ENCODE data around the gene MAML2. TPM values are rescaled to one million over a fixed set of nuclear protein-coding genes. Genes with fewer than 3 reads are reported as not detected.

Gene MAML2
- total RNA-seq, 1 donor from 2014 or later: 5.2 TPM

DNA sequence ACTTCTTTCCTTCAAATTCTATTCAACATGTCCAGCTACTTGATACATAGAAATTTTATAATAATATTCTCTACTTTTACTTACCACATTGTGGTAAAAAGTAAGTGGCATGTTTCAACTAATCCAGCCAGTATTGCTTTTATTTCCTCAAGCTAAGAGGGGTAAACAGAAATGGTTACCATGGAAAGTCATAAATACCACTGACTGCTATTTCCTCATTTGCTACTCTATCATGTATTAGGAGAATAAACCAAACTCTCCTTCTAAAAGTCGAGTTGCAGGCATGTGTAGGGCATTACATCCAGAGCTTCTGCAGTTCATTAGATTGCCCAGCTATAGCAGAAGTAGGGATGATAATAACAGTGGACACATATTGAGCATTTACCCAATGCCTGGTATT is 208.4 kb downstream of the MAML2 start:
- Histone ChIP-seq H3K27ac (ENCODE audit: low read depth, low read length) (no peak overlapping the region), H3K4me1 (ENCODE audit: control insufficient read depth in 3 of 3, insufficient read depth in 3 of 3, low read length in 3 of 3) (peaks cover 0 to 2% (median 0%) of the 10 kb centered on the region in 3 donors), H3K27me3 (ENCODE audit: control insufficient read depth in 3 of 3, insufficient read depth in 3 of 3, low read length in 3 of 3) (no peaks in the 10 kb centered on the region), H3K9ac (ENCODE audit: low read depth in 1 of 3, low read length in 3 of 3) (no peak overlapping the region), H3K4me3 (ENCODE audit: low read length in 3 of 3) (no peak overlapping the region), H3K9me3 (ENCODE audit: control insufficient read depth in 3 of 3, low read length in 3 of 3) (no peaks in the 10 kb centered on the region), H3K36me3 (ENCODE audit: control insufficient read depth in 3 of 3, insufficient read depth in 3 of 3, low read length in 3 of 3) (no peaks in the 10 kb centered on the region)

GRCh38 chr11:96132437-96132836 is 210.6 kb downstream of the MAML2 start:
- H3K4me1 ChIP-seq (ENCODE audit: control insufficient read depth in 3 of 3, insufficient read depth in 3 of 3, low read length in 3 of 3): peaks cover 0 to 2% (median 0%) of the 10 kb centered on the region in 3 donors
- H3K9ac ChIP-seq (ENCODE audit: low read depth in 1 of 3, low read length in 3 of 3): no peak overlapping the region
- no peaks in the 10 kb centered on the region for H3K9me3 ChIP-seq (ENCODE audit: control insufficient read depth in 3 of 3, low read length in 3 of 3)
- H3K27me3 ChIP-seq (ENCODE audit: control insufficient read depth in 3 of 3, insufficient read depth in 3 of 3, low read length in 3 of 3): no peaks in the 10 kb centered on the region
- no peak overlapping the region for H3K4me3 ChIP-seq (ENCODE audit: low read length in 3 of 3)
- no peak overlapping the region for H3K27ac ChIP-seq (ENCODE audit: low read depth, low read length)
- no peaks in the 10 kb centered on the region for H3K36me3 ChIP-seq (ENCODE audit: control insufficient read depth in 3 of 3, insufficient read depth in 3 of 3, low read length in 3 of 3)

DNA sequence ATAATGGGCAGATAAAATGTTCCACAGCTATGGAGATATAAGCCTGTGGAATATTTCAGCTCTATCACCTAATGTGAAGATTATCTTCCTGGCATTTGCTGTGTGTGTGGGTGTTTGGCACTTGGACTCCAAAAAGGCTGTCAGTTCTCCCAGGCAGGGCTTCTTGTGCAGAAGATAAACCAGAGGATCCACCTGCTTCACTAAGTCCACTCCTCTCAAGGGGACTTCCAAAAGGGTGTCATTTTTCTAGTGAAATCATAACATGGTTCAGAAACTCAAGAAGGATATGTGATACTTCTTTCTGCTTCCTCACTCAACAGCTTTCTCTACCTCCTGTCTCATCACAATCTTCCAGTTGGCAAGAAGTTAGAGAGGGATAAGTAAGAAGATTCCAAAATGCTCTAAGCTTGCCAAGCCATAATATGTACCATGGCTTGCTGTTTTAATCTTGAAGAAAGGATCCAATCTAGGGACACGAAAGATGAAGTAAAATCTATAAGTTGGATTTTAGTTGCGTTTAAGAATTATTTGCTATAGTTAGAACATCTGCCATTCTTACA is 212.9 kb downstream of the MAML2 start:
- Histone ChIP-seq H3K9me3 (ENCODE audit: control insufficient read depth in 3 of 3, low read length in 3 of 3) (no peaks in the 10 kb centered on the region), H3K9ac (ENCODE audit: low read depth in 1 of 3, low read length in 3 of 3) (no peak overlapping the region), H3K27me3 (ENCODE audit: control insufficient read depth in 3 of 3, insufficient read depth in 3 of 3, low read length in 3 of 3) (no peaks in the 10 kb centered on the region), H3K36me3 (ENCODE audit: control insufficient read depth in 3 of 3, insufficient read depth in 3 of 3, low read length in 3 of 3) (no peaks in the 10 kb centered on the region), H3K27ac (ENCODE audit: low read depth, low read length) (no peak overlapping the region), H3K4me1 (ENCODE audit: control insufficient read depth in 3 of 3, insufficient read depth in 3 of 3, low read length in 3 of 3) (peaks cover 0 to 2% (median 1%) of the 10 kb centered on the region in 3 donors), H3K4me3 (ENCODE audit: low read length in 3 of 3) (no peak overlapping the region)

DNA sequence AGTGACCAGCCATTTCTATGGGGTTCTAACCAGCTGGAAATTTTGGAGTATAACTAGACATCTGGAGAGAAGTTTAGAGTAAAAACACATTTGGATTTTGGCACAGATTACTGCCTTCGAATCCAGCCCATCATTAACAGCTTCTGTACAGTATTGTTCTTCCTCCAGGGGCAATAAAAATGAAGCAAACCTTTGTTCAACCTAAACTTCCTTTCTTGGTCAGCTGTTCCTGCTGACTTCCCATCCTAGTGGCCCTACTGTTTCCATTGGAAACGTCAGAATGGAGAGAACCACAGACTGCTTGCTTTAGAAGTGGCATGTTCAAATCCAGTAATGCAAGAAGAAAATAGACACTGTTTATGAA is 215.4 kb downstream of the MAML2 start:
- H3K27ac ChIP-seq (ENCODE audit: low read depth, low read length): no peak overlapping the region

DNA sequence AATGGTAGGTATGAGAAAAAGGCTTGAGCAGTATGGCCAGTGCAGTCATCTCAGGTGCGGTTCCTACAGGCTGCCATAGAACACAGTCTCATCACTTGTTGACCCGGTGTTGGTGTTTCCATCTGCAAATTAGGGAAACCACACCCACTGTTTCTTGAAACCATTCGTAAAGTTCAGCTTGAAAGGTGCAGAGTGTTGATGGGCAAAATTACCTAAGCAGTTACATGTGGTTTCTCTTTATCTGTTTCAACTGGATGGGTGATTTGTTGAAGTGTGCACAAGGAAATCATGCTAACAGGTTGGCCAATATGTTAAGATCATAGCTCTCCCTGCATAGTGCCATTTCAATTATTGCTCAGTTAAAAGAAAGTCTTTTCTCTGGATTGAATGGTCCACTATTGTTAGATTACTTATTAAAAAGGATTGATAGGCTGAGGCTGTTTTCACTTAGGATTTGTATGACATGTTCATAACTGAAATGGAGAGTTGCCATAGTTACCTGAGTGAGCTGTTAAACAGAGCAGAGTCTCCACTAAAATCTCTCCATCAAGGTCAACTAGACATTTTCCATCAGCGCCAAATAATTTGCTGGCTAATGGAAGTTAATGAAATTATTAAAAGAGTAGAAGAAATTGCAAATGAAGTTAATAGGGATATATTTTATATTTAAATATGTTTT is 215.9 kb downstream of the MAML2 start:
- no peaks in the 10 kb centered on the region for H3K27me3 ChIP-seq (ENCODE audit: control insufficient read depth in 3 of 3, insufficient read depth in 3 of 3, low read length in 3 of 3)
- H3K9ac ChIP-seq (ENCODE audit: low read depth in 1 of 3, low read length in 3 of 3): no peak overlapping the region
- no peaks in the 10 kb centered on the region for H3K9me3 ChIP-seq (ENCODE audit: control insufficient read depth in 3 of 3, low read length in 3 of 3)
- H3K4me3 ChIP-seq (ENCODE audit: low read length in 3 of 3): no peak overlapping the region
- H3K36me3 ChIP-seq (ENCODE audit: control insufficient read depth in 3 of 3, insufficient read depth in 3 of 3, low read length in 3 of 3): no peaks in the 10 kb centered on the region
- H3K4me1 ChIP-seq (ENCODE audit: control insufficient read depth in 3 of 3, insufficient read depth in 3 of 3, low read length in 3 of 3): peaks cover 0 to 2% (median 0%) of the 10 kb centered on the region in 3 donors
- H3K27ac ChIP-seq (ENCODE audit: low read depth, low read length): no peak overlapping the region

More for the DNA sequence above, 215.4 kb downstream of the MAML2 start:
- Histone ChIP-seq H3K9me3 (ENCODE audit: control insufficient read depth in 3 of 3, low read length in 3 of 3) (no peaks in the 10 kb centered on the region), H3K4me3 (ENCODE audit: low read length in 3 of 3) (no peak overlapping the region), H3K9ac (ENCODE audit: low read depth in 1 of 3, low read length in 3 of 3) (no peak overlapping the region), H3K27me3 (ENCODE audit: control insufficient read depth in 3 of 3, insufficient read depth in 3 of 3, low read length in 3 of 3) (no peaks in the 10 kb centered on the region), H3K36me3 (ENCODE audit: control insufficient read depth in 3 of 3, insufficient read depth in 3 of 3, low read length in 3 of 3) (no peaks in the 10 kb centered on the region), H3K4me1 (ENCODE audit: control insufficient read depth in 3 of 3, insufficient read depth in 3 of 3, low read length in 3 of 3) (peaks cover 0 to 2% (median 0%) of the 10 kb centered on the region in 3 donors)

GRCh38 chr11:96125400-96125799 is 217.6 kb downstream of the MAML2 start:
- Histone ChIP-seq H3K4me1 (ENCODE audit: control insufficient read depth in 3 of 3, insufficient read depth in 3 of 3, low read length in 3 of 3) (peaks cover 0 to 2% (median 0%) of the 10 kb centered on the region in 3 donors), H3K9ac (ENCODE audit: low read depth in 1 of 3, low read length in 3 of 3) (no peak overlapping the region), H3K4me3 (ENCODE audit: low read length in 3 of 3) (no peak overlapping the region), H3K27ac (ENCODE audit: low read depth, low read length) (no peak overlapping the region), H3K36me3 (ENCODE audit: control insufficient read depth in 3 of 3, insufficient read depth in 3 of 3, low read length in 3 of 3) (no peaks in the 10 kb centered on the region), H3K27me3 (ENCODE audit: control insufficient read depth in 3 of 3, insufficient read depth in 3 of 3, low read length in 3 of 3) (no peaks in the 10 kb centered on the region), H3K9me3 (ENCODE audit: control insufficient read depth in 3 of 3, low read length in 3 of 3) (no peaks in the 10 kb centered on the region)

DNA sequence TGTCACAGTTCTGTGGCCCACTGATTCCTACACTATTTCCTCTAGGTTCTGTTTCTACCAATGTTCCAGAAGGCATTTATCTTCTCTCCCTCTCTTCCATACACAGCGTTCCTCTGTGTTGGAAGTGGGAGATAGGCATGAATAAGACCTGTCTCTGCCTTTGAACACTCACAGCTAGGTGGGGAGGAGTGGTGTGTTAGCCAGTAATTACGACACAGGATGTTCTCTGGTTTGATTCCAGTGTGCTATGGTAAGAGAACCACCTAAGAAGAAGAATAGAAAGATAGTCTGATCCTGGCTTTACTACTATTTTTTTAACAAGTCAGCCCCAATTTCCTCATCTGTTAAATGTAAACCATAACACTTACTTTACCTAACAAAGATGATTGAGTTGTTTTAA is 218.8 kb downstream of the MAML2 start:
- Histone ChIP-seq H3K9me3 (ENCODE audit: control insufficient read depth in 3 of 3, low read length in 3 of 3) (no peaks in the 10 kb centered on the region), H3K27ac (ENCODE audit: low read depth, low read length) (no peak overlapping the region), H3K27me3 (ENCODE audit: control insufficient read depth in 3 of 3, insufficient read depth in 3 of 3, low read length in 3 of 3) (no peaks in the 10 kb centered on the region), H3K4me1 (ENCODE audit: control insufficient read depth in 3 of 3, insufficient read depth in 3 of 3, low read length in 3 of 3) (peaks cover 0 to 2% (median 0%) of the 10 kb centered on the region in 3 donors), H3K4me3 (ENCODE audit: low read length in 3 of 3) (no peak overlapping the region), H3K36me3 (ENCODE audit: control insufficient read depth in 3 of 3, insufficient read depth in 3 of 3, low read length in 3 of 3) (no peaks in the 10 kb centered on the region), H3K9ac (ENCODE audit: low read depth in 1 of 3, low read length in 3 of 3) (no peak overlapping the region)

GRCh38 chr11:96123301-96123700 is 219.7 kb downstream of the MAML2 start:
- H3K4me1 ChIP-seq (ENCODE audit: control insufficient read depth in 3 of 3, insufficient read depth in 3 of 3, low read length in 3 of 3): peaks cover 0 to 2% (median 0%) of the 10 kb centered on the region in 3 donors
- H3K27ac ChIP-seq (ENCODE audit: low read depth, low read length): no peak overlapping the region

DNA sequence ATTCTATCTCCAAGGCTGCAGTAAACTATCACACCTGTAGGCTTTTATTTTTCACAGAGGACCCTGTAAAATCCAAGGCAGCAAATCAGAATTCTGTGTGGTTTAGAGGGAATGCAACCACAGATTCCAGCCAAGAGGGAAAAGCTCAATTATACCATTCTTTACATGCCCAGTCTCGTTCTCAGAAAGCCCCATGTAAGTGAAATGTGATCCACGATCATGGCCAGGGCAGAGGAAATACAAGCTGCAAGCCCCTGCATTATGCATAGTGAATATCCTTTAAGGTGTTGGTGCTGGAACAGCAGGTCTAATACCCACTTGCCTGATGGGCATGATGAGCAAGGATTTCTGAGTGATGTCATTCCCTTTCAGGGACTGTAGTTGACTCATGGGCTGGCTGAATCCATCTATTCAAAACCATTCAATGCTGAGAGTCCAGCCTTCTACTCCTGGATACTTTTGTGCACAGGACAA is 220.4 kb downstream of the MAML2 start:
- no peaks in the 10 kb centered on the region for H3K9me3 ChIP-seq (ENCODE audit: control insufficient read depth in 3 of 3, low read length in 3 of 3)
- H3K27ac ChIP-seq (ENCODE audit: low read depth, low read length): no peak overlapping the region
- no peak overlapping the region for H3K9ac ChIP-seq (ENCODE audit: low read depth in 1 of 3, low read length in 3 of 3)
- peaks cover 0 to 2% (median 0%) of the 10 kb centered on the region in 3 donors for H3K4me1 ChIP-seq (ENCODE audit: control insufficient read depth in 3 of 3, insufficient read depth in 3 of 3, low read length in 3 of 3)
- no peaks in the 10 kb centered on the region for H3K36me3 ChIP-seq (ENCODE audit: control insufficient read depth in 3 of 3, insufficient read depth in 3 of 3, low read length in 3 of 3)
- H3K27me3 ChIP-seq (ENCODE audit: control insufficient read depth in 3 of 3, insufficient read depth in 3 of 3, low read length in 3 of 3): no peaks in the 10 kb centered on the region
- no peak overlapping the region for H3K4me3 ChIP-seq (ENCODE audit: low read length in 3 of 3)

More at GRCh38 chr11:96123301-96123700, 219.7 kb downstream of the MAML2 start:
- Histone ChIP-seq H3K9me3 (ENCODE audit: control insufficient read depth in 3 of 3, low read length in 3 of 3) (no peaks in the 10 kb centered on the region), H3K4me3 (ENCODE audit: low read length in 3 of 3) (no peak overlapping the region), H3K27me3 (ENCODE audit: control insufficient read depth in 3 of 3, insufficient read depth in 3 of 3, low read length in 3 of 3) (no peaks in the 10 kb centered on the region), H3K36me3 (ENCODE audit: control insufficient read depth in 3 of 3, insufficient read depth in 3 of 3, low read length in 3 of 3) (no peaks in the 10 kb centered on the region), H3K9ac (ENCODE audit: low read depth in 1 of 3, low read length in 3 of 3) (no peak overlapping the region)

- no peak overlapping the region for H3K9ac ChIP-seq (ENCODE audit: low read depth in 1 of 3, low read length in 3 of 3)
- no peaks in the 10 kb centered on the region for H3K27me3 ChIP-seq (ENCODE audit: control insufficient read depth in 3 of 3, insufficient read depth in 3 of 3, low read length in 3 of 3)
- peaks cover 0 to 6% (median 4%) of the 10 kb centered on the region in 3 donors for H3K4me1 ChIP-seq (ENCODE audit: control insufficient read depth in 3 of 3, insufficient read depth in 3 of 3, low read length in 3 of 3)
- no peaks in the 10 kb centered on the region for H3K36me3 ChIP-seq (ENCODE audit: control insufficient read depth in 3 of 3, insufficient read depth in 3 of 3, low read length in 3 of 3)
- H3K27ac ChIP-seq (ENCODE audit: low read depth, low read length): no peak overlapping the region
- no peak overlapping the region for H3K4me3 ChIP-seq (ENCODE audit: low read length in 3 of 3)
- H3K9me3 ChIP-seq (ENCODE audit: control insufficient read depth in 3 of 3, low read length in 3 of 3): no peaks in the 10 kb centered on the region
Observed at GRCh38 chr11:96119211-96119610, 223.8 kb downstream of the MAML2 start.
